HT-29 (cell line): ENCODE data around the gene RYR3. TPM values are rescaled to one million over a fixed set of nuclear protein-coding genes. Genes with fewer than 3 reads are reported as not detected.

Experiments used
- DNase-seq: peaks from one replicate; pipeline ENCODE4 v3.0.0-alpha.2; 2015; ENCODE audit warnings: low spot score
- total RNA-seq: library from RNA; depleted of rRNA; stranded (reverse); fragments of >200 nt; shearing (Covaris generic); gene quantifications from 2 replicates; pipeline ENCODE4 v1.2.3, GENCODE V29; 2014

RYR3 gene
- total RNA-seq, 1 experiment from 2014 or later: not detected

DNA sequence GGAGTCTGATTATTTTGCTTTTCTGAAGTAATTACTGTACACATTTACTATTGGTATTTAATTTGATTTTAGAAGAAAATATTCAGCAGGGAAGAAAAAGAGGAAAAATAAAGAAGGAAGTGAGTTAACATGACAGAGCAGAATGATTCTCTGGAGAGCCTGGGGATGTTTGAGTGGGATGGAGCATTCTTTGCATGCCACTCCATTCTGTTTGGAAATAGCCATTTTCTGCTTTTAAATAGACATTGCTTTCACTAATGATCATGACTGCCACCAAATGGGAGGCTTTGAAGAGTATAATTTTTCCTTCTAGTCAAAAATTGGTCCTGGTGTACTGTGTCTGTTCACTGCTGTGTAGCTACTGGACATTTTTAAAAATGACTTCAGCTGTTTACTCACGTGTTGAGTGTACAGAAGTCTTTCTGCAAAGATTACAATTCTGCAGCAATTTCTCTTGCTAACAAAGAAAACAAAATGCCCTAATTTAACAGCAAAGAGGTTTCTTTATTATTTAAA is 196.1 kb downstream of the RYR3 start:
- no peak for DNase-seq

DNA sequence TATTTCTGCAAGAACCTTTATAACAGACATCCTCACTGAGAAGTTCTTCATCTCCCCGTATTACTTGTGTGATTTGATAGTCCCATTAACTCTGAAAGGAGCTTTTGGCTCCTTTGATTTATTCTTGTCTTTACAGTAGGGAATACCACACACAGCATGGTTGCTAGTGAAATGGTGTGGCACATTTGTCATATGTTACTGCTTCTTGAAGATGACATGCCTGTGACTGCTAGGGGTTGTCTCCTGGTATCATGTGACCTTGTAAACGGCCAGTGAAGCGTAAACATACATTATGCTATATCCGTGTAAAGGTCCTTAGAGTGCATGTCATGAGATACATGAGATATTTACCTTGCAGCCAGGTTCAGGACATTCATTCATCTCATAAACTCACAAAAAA is 197.9 kb downstream of the RYR3 start:
- DNase-seq: no peak

DNA sequence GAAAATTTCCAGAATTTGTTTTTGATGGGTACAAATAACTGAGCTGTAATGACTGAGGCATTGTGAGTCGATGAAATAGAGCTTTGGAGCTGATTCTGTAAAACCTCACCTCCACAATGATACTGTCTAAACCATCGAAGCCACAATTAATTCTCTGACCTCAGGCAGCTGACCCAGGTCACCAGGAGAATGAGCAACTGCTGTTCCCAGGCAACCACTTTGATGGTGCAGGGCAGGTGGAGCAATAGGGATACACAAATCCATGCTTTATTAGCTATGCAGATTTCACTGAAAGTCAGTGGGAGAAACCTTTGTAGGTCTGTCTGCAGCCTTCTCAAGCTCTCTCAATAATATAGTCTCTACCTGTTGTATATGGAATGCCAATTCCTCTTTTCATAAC is 204.4 kb downstream of the RYR3 start:
- no peak for DNase-seq

GRCh38 chr15:33516563-33516962 is 205.8 kb downstream of the RYR3 start:
- no peak for DNase-seq

DNA sequence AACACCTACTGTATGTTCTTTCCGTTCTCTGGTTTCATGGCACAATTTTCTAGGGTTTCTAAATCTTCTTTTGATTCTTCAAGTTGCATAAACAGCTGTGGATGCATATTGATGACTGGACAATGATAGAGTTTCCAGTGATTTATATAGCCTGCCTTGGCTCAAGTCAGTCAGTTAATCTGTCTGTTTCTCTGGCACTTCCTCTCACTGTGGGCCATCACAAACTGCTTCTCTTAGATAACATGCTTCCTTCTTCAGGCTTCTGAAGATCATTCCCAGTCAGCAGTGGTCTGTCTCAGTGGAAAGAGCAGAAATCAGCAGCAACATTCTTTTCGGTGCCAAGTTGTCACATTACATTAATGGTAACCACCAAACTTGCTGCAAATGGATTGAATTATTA is 207.2 kb downstream of the RYR3 start:
- DNase-seq: no peak

- DNase-seq: no peak
Observed at GRCh38 chr15:33518421-33518820, 207.7 kb downstream of the RYR3 start.

GRCh38 chr15:33524274-33524673 is 213.5 kb downstream of the RYR3 start:
- no peak for DNase-seq

DNA sequence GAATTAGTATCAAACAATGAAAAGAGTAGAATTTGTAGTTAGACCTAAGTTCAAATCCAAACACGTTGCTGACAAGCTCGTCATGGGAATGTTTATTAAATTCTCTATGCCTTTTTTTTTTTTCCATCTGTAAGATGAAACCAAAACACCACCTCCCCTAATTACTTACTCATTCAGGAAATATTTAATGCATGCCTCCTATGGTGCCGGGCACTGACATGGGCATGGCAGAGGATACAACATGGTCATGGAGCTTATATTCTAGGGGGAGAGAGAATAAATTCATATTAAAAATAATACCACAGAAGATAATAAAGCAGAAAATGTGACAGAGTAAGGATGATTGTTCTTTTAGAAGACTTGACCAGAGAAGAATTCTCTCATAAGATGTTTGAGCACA is 215.8 kb downstream of the RYR3 start:
- no peak for DNase-seq

- no peak for DNase-seq
Observed at GRCh38 chr15:33533197-33533596, 222.4 kb downstream of the RYR3 start.

- DNase-seq: no peak
Observed at GRCh38 chr15:33534642-33535041, 223.9 kb downstream of the RYR3 start.

DNA sequence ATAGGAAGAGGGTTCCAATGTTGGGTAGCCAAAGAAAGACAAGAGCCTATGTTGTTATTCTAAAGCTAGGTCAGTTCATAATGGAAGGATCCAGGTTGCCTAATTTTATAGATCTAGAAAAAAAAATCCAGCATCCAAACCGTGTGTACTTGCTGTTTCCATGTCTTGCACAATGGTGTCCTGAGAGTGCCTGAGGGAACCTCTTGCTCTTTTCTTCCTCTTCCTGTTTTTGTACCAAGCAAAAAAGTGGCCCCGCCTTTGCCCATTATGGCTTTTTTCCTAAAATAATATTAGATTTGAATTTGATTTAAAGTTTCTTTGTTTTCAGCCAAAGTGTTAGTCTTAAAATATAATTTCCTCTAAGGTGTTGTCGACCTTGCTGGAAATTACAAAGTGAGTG is 224.4 kb downstream of the RYR3 start:
- DNase-seq: no peak

DNA sequence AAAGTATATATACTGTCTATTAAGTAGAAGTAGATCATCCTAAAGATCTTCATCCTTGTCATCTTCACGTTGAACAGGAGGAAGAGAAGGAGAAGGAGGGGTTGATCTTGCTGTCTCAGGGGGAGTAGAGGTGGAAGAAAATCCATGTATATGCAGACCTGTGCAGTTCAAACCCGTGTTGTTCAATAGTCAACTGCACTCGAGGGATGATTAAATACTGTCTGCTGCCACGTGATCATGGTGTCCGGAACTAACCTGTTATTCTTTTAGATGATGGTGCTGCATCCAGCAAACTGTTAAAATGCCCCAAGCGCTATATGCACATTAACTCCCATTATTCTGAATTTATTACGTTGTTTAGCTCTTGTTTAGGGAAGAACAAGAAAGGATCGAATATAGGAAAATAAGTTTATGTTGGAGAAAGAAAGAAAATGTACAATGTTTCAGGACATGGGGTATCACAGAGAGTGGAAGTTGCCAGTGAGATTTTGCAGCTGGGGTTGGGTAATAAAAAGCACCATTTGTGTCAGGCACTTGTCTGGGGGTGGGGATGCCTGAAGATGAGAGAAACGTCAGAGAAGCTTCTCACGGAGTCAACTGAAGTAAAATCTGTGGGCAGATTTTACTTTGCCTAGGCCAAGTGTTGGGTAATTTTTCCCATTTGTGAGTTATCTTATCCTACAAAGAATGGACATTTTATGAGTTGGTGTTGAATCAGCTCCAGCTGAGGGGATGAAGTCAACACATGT is 229.2 kb downstream of the RYR3 start:
- no peak for DNase-seq

DNA sequence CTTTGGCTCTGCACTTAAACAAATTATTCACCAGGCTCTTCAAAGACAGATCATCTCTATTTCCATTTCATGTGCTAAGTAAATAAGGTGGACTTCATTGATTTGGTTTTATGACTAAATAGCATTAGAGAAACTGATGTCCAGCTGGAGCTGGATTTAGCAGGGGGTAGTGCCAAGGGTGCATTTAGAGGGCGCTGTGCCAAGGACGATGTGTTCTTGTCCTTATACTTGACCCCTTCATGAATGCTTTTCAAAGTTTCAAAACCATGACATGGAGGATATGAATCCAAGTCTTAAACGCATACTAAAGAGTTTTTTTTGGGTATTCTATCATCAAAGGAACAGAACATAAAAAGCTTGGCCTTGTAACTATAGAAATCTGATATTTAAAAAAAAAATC is 233.2 kb downstream of the RYR3 start:
- no peak for DNase-seq

- no peak for DNase-seq
Observed at GRCh38 chr15:33545866-33546265, 235.1 kb downstream of the RYR3 start.

DNA sequence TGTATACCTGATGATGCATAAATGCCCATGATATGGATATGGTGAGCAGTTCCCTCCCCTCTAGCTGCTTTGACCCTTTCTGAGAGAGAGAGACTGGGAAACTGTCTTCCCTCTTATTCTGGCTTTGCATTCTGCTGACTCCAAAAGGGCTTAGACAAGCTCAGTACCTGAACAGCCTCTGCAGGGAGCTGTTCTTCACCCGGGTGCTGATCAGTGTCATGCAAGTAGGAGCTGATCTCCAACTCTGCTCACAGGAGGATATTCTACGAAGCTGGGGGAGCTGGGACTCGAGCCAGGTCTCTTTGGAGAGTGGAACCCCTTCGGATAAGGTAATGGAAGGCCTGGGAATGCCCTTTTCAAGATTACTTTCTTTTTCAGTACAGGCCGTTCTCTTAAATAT is 237.1 kb downstream of the RYR3 start:
- peak; percentile 44 for DNase-seq

- no peak for DNase-seq
Observed at GRCh38 chr15:33551860-33552259, 241.1 kb downstream of the RYR3 start.

DNA sequence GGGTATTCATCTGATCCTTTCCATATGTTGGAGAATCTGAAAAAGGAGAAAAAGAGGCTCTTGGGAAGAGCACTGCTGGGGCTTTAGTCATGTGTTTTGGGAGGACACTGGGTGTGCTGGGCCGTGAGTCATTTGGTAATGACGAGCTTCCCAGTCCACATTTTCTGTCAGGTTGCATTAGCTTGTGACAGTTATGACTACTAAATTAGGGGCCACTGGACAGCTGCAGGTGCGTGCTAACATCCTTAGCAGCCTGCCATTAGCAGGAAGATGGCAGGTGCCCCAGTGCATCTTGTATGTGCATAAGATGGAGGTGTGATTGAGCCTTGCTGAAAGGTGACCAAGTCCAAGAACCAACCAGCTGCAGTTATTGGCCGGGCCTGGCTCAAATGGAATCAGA is 242.4 kb downstream of the RYR3 start:
- no peak for DNase-seq

DNA sequence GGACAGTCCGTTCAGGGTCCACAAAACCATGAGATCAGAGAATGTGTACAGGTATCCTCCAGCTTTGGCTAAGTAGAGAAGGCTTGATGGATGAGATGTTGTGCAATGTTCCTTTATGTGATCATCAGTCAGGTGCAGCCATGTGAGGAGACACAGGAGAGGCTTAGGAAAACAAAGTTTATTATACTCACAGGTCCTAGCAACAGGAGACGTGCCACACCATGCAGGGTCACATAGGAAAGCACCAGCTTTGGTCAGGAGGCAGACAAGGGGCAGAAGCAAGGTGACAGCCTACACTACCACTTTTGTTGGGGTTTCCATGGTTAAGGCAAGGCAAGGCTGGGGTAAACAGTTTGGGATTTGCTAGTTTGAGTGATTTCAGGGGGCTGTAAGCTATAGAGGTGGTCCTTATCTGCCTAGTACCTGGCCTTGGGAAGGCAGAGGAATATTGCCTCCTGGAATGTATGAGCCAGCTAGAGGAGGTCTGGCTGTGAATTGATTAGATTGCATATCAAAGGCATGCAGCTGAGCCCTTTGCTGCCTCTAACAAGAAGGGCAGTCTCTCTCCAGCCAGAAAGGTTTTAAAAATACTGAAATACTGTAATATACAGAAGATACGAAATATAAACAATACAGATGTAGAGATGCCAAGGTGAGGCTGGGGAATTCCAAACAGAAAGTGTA is 248.6 kb downstream of the RYR3 start:
- DNase-seq: no peak

- no peak for DNase-seq
Observed at GRCh38 chr15:33561407-33561806, 250.6 kb downstream of the RYR3 start.

- no peak for DNase-seq
Observed at GRCh38 chr15:33561967-33562366, 251.2 kb downstream of the RYR3 start.

GRCh38 chr15:33565094-33565493 is 254.3 kb downstream of the RYR3 start:
- DNase-seq: no peak

DNA sequence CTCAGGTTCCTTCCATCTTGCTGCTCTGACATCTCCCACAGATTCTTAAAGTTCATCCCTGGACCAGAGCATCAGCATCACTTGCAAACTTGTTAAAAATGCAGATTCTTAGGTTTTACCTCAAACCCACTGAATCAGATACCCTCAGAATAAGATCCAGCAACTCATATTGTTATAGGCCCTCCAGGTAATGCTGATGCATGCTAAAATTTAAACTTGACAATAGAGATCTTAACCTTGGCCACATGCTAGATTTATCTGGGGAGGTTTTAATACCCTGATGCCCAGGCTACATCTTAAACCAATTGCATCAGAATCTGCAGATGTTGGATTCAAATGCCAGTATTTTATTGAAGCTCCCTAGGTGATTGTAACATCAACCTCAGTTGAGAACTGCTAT is 256.9 kb downstream of the RYR3 start:
- no peak for DNase-seq

DNA sequence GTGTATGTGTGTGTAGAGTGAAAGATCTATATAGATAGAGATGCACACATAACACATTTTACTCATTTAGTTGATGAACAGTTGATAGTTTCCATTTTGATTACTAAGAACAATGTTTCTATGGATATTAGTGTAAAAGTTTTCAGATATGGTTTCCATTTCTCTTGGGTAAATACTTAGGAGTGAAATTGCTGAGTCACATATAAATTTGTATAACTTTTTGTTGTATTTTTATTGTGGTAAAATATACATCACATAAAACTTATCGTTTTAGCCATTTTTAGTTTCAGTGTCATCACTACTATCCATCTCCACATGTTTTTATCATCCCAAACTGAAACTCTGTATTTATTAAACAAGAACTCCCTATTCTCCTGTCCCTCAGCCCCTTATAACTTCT is 258.3 kb downstream of the RYR3 start:
- no peak for DNase-seq
